Measurements from ENCODE around the gene FAM89A. TPM values are rescaled to one million over a fixed set of nuclear protein-coding genes. Genes with fewer than 3 reads are reported as not detected.

The FAM89A gene
- 37.3 TPM for total RNA-seq

GRCh38 chr1:231040019-231040799, at the start of gene FAM89A:
TSS of gene FAM89A (minus strand) at chr1:231040254. CDS start at chr1:231040211, 43 bp downstream.
- Histone ChIP-seq H3K27me3 (no peaks in the 10 kb centered on the region), H3K36me3 (no peaks in the 10 kb centered on the region), H3K4me1 (peaks cover 39% of the 10 kb centered on the region), H3K9me3 (peaks cover 3% of the 10 kb centered on the region), H3K4me3 (peak within 1 kb of the TSS; percentile 95 to 96), H3K27ac (peak within 1 kb of the TSS; percentile 81)
- no peak for TF ChIP-seq POLR2A (IDR thresholded peaks at IDR 0.05)
- peak in 1 of 2 donors; percentile 62 for TF ChIP-seq POLR2AphosphoS5 (IDR thresholded peaks at IDR 0.05; ENCODE audit: insufficient read depth in 1 of 2, low read depth in 1 of 2)
- TF ChIP-seq CTCF (IDR thresholded peaks at IDR 0.05) = no peak
- intact Hi-C loops (cut with DNase I) = no loop called here
- DNase-seq (ENCODE audit: extremely low spot score in 2 of 2) = no peak

GRCh38 chr1:231084353-231084752, 44.3 kb upstream of the FAM89A start:
- no peaks in the 10 kb centered on the region for H3K4me1 ChIP-seq
- H3K36me3 ChIP-seq = no peaks in the 10 kb centered on the region
- no peaks in the 10 kb centered on the region for H3K27me3 ChIP-seq
- TF ChIP-seq POLR2A (IDR thresholded peaks at IDR 0.05) = no peak
- TF ChIP-seq POLR2AphosphoS5 (IDR thresholded peaks at IDR 0.05; ENCODE audit: insufficient read depth in 1 of 2, low read depth in 1 of 2) = no peak
- no peak for TF ChIP-seq CTCF (IDR thresholded peaks at IDR 0.05)
- H3K27ac ChIP-seq = no peak overlapping the region
- no peak for DNase-seq (ENCODE audit: extremely low spot score in 2 of 2)
- intact Hi-C loops (cut with DNase I) = no loop called here
- no peak overlapping the region for H3K4me3 ChIP-seq
- no peaks in the 10 kb centered on the region for H3K9me3 ChIP-seq

- Histone ChIP-seq H3K27ac (no peak overlapping the region), H3K4me3 (no peak overlapping the region), H3K36me3 (no peaks in the 10 kb centered on the region), H3K4me1 (peaks cover 9% of the 10 kb centered on the region), H3K9me3 (no peaks in the 10 kb centered on the region), H3K27me3 (no peaks in the 10 kb centered on the region)
- intact Hi-C loops (cut with DNase I) = no loop called here
- DNase-seq (ENCODE audit: extremely low spot score in 2 of 2) = no peak
- TF ChIP-seq CTCF (IDR thresholded peaks at IDR 0.05) (no peak), POLR2A (IDR thresholded peaks at IDR 0.05) (no peak), POLR2AphosphoS5 (IDR thresholded peaks at IDR 0.05; ENCODE audit: insufficient read depth in 1 of 2, low read depth in 1 of 2) (no peak)
Observed at GRCh38 chr1:231079163-231079562, 39.1 kb upstream of the FAM89A start.

GRCh38 chr1:231078250-231078649, 38.2 kb upstream of the FAM89A start:
- H3K27me3 ChIP-seq = no peaks in the 10 kb centered on the region
- H3K36me3 ChIP-seq = no peaks in the 10 kb centered on the region
- no peaks in the 10 kb centered on the region for H3K9me3 ChIP-seq
- TF ChIP-seq CTCF (IDR thresholded peaks at IDR 0.05) (no peak), POLR2A (IDR thresholded peaks at IDR 0.05) (no peak), POLR2AphosphoS5 (IDR thresholded peaks at IDR 0.05; ENCODE audit: insufficient read depth in 1 of 2, low read depth in 1 of 2) (no peak)
- H3K4me3 ChIP-seq = no peak overlapping the region
- intact Hi-C loops (cut with DNase I) = no loop called here
- DNase-seq (ENCODE audit: extremely low spot score in 2 of 2) = no peak
- H3K27ac ChIP-seq = no peak overlapping the region
- H3K4me1 ChIP-seq = peaks cover 9% of the 10 kb centered on the region

- no peak for TF ChIP-seq POLR2A (IDR thresholded peaks at IDR 0.05)
- no peak for TF ChIP-seq POLR2AphosphoS5 (IDR thresholded peaks at IDR 0.05; ENCODE audit: insufficient read depth in 1 of 2, low read depth in 1 of 2)
- TF ChIP-seq CTCF (IDR thresholded peaks at IDR 0.05) = no peak
- intact Hi-C loops (cut with DNase I) = no loop called here
- H3K9me3 ChIP-seq = no peaks in the 10 kb centered on the region
- no peaks in the 10 kb centered on the region for H3K36me3 ChIP-seq
- no peak overlapping the region for H3K4me3 ChIP-seq
- DNase-seq (ENCODE audit: extremely low spot score in 2 of 2) = no peak
- H3K27ac ChIP-seq = no peak overlapping the region
- H3K27me3 ChIP-seq = no peaks in the 10 kb centered on the region
- peaks cover 9% of the 10 kb centered on the region for H3K4me1 ChIP-seq
Observed at GRCh38 chr1:231076802-231077201, 36.7 kb upstream of the FAM89A start.

All from vagina (tissue), 2 donors.